ENCODE data around the gene TTC28.

DNA sequence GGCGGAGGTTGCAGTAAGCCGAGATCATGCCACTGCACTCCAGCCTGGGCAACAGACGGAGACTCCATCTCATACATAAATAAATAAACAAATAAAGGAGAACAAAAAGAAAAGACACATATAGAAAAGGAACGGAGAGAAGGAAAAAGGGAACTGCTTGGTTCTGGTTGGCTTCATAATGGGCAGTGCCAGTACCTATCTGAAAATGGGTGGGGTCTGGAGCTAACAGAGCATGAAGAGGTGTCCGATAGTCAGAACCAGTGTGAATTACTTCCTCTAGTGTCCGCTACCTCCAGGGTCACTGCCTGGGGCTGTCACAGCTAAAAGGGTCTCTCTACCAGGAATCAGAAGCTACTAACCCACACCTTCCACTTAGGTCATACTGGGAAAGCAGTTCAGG, 27.2 kb upstream of the TTC28 start:
- TF ChIP-seq, protein P1, sequence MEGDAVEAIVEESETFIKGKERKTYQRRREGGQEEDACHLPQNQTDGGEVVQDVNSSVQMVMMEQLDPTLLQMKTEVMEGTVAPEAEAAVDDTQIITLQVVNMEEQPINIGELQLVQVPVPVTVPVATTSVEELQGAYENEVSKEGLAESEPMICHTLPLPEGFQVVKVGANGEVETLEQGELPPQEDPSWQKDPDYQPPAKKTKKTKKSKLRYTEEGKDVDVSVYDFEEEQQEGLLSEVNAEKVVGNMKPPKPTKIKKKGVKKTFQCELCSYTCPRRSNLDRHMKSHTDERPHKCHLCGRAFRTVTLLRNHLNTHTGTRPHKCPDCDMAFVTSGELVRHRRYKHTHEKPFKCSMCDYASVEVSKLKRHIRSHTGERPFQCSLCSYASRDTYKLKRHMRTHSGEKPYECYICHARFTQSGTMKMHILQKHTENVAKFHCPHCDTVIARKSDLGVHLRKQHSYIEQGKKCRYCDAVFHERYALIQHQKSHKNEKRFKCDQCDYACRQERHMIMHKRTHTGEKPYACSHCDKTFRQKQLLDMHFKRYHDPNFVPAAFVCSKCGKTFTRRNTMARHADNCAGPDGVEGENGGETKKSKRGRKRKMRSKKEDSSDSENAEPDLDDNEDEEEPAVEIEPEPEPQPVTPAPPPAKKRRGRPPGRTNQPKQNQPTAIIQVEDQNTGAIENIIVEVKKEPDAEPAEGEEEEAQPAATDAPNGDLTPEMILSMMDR (IDR thresholded peaks at IDR 0.05 in 2 of 3, conservative IDR thresholded peaks at IDR 0.05 in 1 of 3; ENCODE audit: borderline replicate concordance in 1 of 3, insufficient read depth in 1 of 3, low read depth in 2 of 3, low read length in 2 of 3): no peak
- TF ChIP-seq EZH2 (IDR thresholded peaks at IDR 0.05) (no peak), CEBPB (IDR thresholded peaks at IDR 0.05; ENCODE audit: low read depth) (no peak), SRF (IDR thresholded peaks at IDR 0.05; ENCODE audit: low read depth) (no peak), POLR2A (IDR thresholded peaks at IDR 0.05; ENCODE audit: borderline replicate concordance, extremely low read depth, insufficient read depth, insufficient read length) (no peak), RAD21 (IDR thresholded peaks at IDR 0.05; ENCODE audit: low read depth) (no peak), ZFX (IDR thresholded peaks at IDR 0.05) (no peak), SIN3A (IDR thresholded peaks at IDR 0.05; ENCODE audit: low read depth) (no peak)
- TF ChIP-seq, protein P2, sequence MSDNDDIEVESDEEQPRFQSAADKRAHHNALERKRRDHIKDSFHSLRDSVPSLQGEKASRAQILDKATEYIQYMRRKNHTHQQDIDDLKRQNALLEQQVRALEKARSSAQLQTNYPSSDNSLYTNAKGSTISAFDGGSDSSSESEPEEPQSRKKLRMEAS (IDR thresholded peaks at IDR 0.05): no peak
- TF ChIP-seq, protein P3, sequence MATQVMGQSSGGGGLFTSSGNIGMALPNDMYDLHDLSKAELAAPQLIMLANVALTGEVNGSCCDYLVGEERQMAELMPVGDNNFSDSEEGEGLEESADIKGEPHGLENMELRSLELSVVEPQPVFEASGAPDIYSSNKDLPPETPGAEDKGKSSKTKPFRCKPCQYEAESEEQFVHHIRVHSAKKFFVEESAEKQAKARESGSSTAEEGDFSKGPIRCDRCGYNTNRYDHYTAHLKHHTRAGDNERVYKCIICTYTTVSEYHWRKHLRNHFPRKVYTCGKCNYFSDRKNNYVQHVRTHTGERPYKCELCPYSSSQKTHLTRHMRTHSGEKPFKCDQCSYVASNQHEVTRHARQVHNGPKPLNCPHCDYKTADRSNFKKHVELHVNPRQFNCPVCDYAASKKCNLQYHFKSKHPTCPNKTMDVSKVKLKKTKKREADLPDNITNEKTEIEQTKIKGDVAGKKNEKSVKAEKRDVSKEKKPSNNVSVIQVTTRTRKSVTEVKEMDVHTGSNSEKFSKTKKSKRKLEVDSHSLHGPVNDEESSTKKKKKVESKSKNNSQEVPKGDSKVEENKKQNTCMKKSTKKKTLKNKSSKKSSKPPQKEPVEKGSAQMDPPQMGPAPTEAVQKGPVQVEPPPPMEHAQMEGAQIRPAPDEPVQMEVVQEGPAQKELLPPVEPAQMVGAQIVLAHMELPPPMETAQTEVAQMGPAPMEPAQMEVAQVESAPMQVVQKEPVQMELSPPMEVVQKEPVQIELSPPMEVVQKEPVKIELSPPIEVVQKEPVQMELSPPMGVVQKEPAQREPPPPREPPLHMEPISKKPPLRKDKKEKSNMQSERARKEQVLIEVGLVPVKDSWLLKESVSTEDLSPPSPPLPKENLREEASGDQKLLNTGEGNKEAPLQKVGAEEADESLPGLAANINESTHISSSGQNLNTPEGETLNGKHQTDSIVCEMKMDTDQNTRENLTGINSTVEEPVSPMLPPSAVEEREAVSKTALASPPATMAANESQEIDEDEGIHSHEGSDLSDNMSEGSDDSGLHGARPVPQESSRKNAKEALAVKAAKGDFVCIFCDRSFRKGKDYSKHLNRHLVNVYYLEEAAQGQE (IDR thresholded peaks at IDR 0.05; ENCODE audit: low read depth): no peak
